Lower lobe of right lung (tissue), 2 donors: ENCODE results near the gene TSC2. TPM values are rescaled to one million over a fixed set of nuclear protein-coding genes. Genes with fewer than 3 reads are reported as not detected.

Source experiments
- ATAC-seq, 2 donors: fragments of 200-7000 bp; cut with Tn5 transposase; one replicate each; pipeline ENCODE4 v1.9.1; 2020 to 2022; ENCODE audit warnings: mild to moderate bottlenecking in 2 of 2, moderate library complexity in 2 of 2
- DNase-seq: peaks from one replicate; pipeline ENCODE4 v3.0.0-alpha.2; 2020
- H3K27ac ChIP-seq: fragments of 200-600 bp; one replicate; pipeline ENCODE4 v1.8.0; 2022
- H3K27me3 ChIP-seq: fragments of 200-600 bp; one replicate; pipeline ENCODE4 v1.8.0; 2022; ENCODE audit warnings: low read depth
- H3K36me3 ChIP-seq: fragments of 200-600 bp; one replicate; pipeline ENCODE4 v1.8.0; 2022; ENCODE audit warnings: mild to moderate bottlenecking
- H3K4me1 ChIP-seq: fragments of 200-600 bp; one replicate; pipeline ENCODE4 v1.8.0; 2022
- H3K4me3 ChIP-seq: fragments of 200-600 bp; one replicate; pipeline ENCODE4 v1.8.0; 2022; ENCODE audit warnings: mild to moderate bottlenecking
- H3K9me3 ChIP-seq: fragments of 200-600 bp; one replicate; pipeline ENCODE4 v1.8.0; 2022
- CTCF ChIP-seq: fragments of 200-600 bp; IDR thresholded peaks from one replicate; pipeline ENCODE4 v1.8.0; 2022; ENCODE audit warnings: antibody characterized with exemption, mild to moderate bottlenecking
- intact Hi-C: fragments of 100-400 bp; cut with DNase I; formaldehyde crosslinking; loops from one replicate; pipeline ENCODE4 v1.11.0; 2022
- total RNA-seq: library from RNA; stranded (reverse); fragmentation: NEBNext Ultra II Directional; extraction: Animal tissue kit (Norgen Biotek cat#: 25700); gene quantifications from one replicate; pipeline ENCODE4 v1.2.1, GENCODE V29; 2021
- donor health status: DM: no; HTN: yes; CAD: no; lungs with severe emphysema.

Gene TSC2
- total RNA-seq, 1 donor from 2014 or later, result 123 TPM

- DNase-seq (no peak), ATAC-seq (no peak)
- H3K36me3 ChIP-seq, result peaks cover 94% of the 10 kb centered on the region
- H3K4me3 ChIP-seq, result no peak overlapping the region
- intact Hi-C loops, result no loop called here
- no peak overlapping the region for H3K27ac ChIP-seq
- TF ChIP-seq CTCF, result no peak
- no peaks in the 10 kb centered on the region for H3K27me3 ChIP-seq
- no peaks in the 10 kb centered on the region for H3K9me3 ChIP-seq
- H3K4me1 ChIP-seq, result no peaks in the 10 kb centered on the region
Observed at GRCh38 chr16:2074071-2074470, 26.3 kb downstream of the TSC2 start.

GRCh38 chr16:2075631-2076030, 27.8 kb downstream of the TSC2 start:
- peaks cover 96% of the 10 kb centered on the region for H3K36me3 ChIP-seq
- intact Hi-C loops, result no loop called here
- DNase-seq, result no peak

GRCh38 chr16:2076072-2076865, 28.5 kb downstream of the TSC2 start:
- Histone ChIP-seq H3K36me3 (peaks cover 98% of the 10 kb centered on the region), H3K9me3 (no peaks in the 10 kb centered on the region), H3K27ac (no peak overlapping the region), H3K4me3 (no peak overlapping the region), H3K27me3 (no peaks in the 10 kb centered on the region), H3K4me1 (peaks cover 1% of the 10 kb centered on the region)
- no peak for DNase-seq
- no peak for ATAC-seq
- no peak for TF ChIP-seq CTCF
- intact Hi-C loops, result no loop called here

More at GRCh38 chr16:2075631-2076030, 27.8 kb downstream of the TSC2 start:
- Histone ChIP-seq H3K9me3 (no peaks in the 10 kb centered on the region), H3K4me3 (no peak overlapping the region), H3K4me1 (no peaks in the 10 kb centered on the region), H3K27ac (no peak overlapping the region), H3K27me3 (no peaks in the 10 kb centered on the region)
- ATAC-seq, result no peak
- no peak for TF ChIP-seq CTCF

GRCh38 chr16:2077016-2077415, 29.2 kb downstream of the TSC2 start:
- DNase-seq, result no peak
- Histone ChIP-seq H3K4me1 (peaks cover 9% of the 10 kb centered on the region), H3K9me3 (no peaks in the 10 kb centered on the region), H3K4me3 (no peak overlapping the region), H3K36me3 (peaks cover 98% of the 10 kb centered on the region), H3K27me3 (no peaks in the 10 kb centered on the region), H3K27ac (no peak overlapping the region)
- ATAC-seq, result no peak
- TF ChIP-seq CTCF, result no peak
- intact Hi-C loops, result no loop called here

GRCh38 chr16:2077696-2078095, 29.9 kb downstream of the TSC2 start:
- intact Hi-C loops, result no loop called here
- ATAC-seq, result no peak

More at GRCh38 chr16:2077696-2078095, 29.9 kb downstream of the TSC2 start:
- no peaks in the 10 kb centered on the region for H3K9me3 ChIP-seq
- DNase-seq, result no peak
- H3K27ac ChIP-seq, result no peak overlapping the region
- peaks cover 16% of the 10 kb centered on the region for H3K4me1 ChIP-seq
- TF ChIP-seq CTCF, result no peak
- no peak overlapping the region for H3K4me3 ChIP-seq
- peaks cover 98% of the 10 kb centered on the region for H3K36me3 ChIP-seq
- H3K27me3 ChIP-seq, result no peaks in the 10 kb centered on the region
